HG02610 (cell line): ENCODE measurements around the gene NHSL1.

Experiments
- ATAC-seq: cut with Tn5 transposase; IDR thresholded peaks from one replicate; pipeline ENCODE4 v1.9.1; 2021; ENCODE audit warnings: mild to moderate bottlenecking, moderate library complexity; ENCODE audit not compliant: unreplicated experiment

Gene NHSL1

DNA sequence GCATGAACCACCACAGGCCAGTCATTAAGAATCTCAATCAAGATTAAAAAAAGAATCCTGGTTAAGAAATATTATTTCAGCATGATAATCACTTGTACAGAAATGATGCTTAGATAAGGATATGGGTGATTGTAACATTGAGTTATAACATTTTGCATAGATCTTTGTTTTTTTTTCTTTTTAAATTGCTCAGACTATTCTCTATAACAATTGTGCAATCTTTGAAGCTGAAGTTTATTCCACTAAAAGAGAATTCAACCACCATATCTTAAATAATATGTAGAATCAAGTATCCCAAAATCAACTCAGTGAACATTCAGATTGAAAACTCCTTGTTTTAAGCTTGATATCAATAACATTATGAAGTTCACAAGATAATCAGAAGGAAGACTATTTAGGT lies 122.3 kb downstream of the NHSL1 start:
- no peak for ATAC-seq

- ATAC-seq = no peak
Measured at GRCh38 chr6:138374815-138375214, 124.5 kb downstream of the NHSL1 start.

GRCh38 chr6:138374230-138374629 lies 125.1 kb downstream of the NHSL1 start:
- ATAC-seq = no peak

DNA sequence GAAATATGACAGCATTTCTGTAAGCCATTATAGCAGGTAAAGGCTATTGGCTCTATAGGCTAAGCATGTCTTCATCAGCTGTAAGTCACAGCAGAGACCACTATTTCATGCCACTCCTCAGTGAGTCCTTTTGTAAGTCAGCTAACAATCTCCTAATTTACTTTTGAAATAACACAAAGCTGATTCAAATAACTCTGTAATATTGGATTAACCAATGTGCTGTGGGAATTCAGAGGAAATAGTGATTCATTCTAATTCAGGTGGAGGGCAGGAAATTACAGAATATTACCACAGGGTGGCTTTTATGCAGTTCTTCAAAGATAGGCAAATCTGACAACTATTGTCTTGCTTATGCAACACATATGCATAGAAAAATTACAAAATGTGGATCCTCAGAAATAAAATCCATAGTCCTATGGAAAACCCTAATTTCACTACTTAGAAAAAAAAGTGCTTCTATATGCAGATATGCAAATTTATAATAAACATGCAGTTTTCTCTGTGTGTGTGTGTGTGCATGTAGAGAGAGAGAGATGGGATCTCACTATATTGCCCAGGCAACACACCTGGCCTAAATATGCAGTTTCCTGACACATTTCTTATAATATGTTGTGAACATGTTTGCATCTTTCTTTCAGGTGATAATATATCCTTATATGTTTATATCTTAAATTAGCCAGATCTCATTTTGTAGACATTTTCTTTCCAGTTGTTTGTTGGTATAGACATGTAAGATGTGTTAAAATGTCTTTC lies 126.4 kb downstream of the NHSL1 start:
- ATAC-seq = no peak
